HG02938 (cell line): ENCODE data around the gene SLC35A1.

Experiments used
- ATAC-seq: cut with Tn5 transposase; IDR thresholded peaks from one replicate; pipeline ENCODE4 v1.9.1; 2021; ENCODE audit warnings: mild to moderate bottlenecking, moderate library complexity; ENCODE audit not compliant: unreplicated experiment

The SLC35A1 gene

DNA sequence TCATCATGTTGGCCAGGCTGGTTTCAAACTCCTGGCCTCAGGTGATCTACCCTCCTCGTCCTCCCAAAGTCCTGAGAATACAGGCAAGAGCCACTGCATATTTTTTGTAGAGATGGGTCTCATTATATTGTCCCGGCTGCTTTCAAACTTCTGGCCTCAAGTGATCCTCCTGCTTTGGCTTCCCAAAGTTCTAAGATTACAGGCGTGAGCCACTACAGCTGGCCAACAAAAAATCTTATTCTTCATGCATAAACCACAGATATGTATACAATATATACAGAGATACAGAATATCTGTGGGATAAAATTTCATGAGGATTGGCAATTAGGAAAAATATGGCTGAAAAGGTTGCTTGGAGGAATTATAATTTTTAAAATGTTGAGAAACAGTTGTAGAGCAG, 49.9 kb downstream of the SLC35A1 start:
- ATAC-seq = no peak

DNA sequence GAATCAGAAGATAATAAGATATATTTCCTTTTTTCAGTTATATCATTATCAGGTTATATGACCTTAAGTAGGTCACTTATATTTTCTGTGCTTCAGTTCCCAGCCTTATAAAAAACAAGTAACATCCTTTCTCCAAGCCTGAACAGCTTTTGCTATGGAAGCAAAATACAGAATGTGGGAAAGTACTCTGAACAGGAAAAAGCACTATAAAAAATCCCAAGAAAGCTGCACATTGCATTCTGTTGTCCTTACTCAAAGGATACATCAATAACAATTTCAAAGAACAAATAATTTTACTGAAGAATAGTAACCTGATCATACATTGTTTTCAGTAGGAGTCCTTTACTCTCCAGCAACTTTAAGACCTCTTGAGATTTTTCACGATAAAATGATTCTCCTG, 56.4 kb downstream of the SLC35A1 start:
- ATAC-seq = no peak

DNA sequence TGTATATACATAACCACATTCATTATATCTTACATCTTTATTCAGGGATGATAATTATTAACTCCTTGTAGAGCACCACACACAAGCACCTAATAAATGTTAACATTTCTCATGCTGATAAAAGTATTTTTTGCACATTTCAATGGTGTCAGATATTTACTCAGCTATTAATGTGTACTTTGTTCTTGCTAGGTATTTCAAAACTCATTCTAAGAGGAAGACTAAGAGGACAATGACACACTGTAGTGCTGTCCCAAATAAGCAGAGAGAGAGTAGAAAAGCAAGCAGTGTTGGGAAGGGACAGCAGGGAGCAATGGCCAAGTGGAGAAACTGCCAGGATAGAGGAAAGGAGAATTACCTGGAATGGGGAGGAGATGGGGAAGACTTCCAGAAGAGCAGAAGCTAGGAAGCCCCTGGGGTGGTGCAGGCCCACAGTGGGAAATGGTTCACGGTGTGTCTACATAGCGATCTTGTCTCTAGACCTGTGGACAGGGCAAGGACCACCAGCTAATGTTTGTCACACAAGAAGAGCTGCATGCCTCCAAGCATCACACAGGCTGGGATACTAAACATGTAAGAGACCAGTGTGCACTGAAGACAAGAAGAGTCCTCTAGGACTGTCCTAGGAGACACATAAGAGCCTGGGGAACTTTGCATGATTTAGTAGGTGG, 61.7 kb downstream of the SLC35A1 start:
- ATAC-seq = no peak

DNA sequence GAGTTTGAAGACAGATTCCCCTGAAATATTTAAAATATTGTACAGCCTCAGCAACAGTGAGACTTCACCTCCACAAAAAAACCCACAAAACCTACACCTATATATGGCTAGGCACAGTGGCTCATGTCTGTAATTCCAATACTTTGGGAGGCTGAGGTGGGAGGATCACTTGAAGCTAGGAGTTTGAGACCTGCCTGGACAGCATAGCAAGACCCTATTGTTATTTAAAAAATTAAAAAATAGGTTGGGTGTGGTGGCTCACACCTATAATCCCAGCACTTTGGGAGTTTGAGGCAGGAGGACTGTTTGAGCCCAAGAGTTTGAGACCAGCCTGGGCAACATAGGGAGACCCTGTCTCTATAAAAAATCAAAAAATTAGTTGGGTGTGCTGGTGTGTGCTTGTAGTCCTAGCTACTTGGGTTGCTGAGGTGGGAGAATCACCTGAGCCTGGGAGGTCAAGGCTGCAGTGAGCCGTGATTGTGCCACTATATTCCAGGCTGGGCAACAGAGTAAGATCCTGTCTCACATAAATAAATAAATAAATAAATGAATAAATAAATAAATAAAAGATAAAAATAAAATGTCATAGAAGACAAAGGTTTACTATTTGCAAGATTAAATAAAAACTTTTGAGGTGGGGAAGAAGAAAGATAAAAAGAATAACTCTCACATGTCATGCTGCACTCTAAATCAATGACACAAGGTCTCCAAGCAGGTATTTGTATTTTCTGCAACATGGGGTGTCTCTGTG, 65.9 kb downstream of the SLC35A1 start:
- ATAC-seq = no peak

DNA sequence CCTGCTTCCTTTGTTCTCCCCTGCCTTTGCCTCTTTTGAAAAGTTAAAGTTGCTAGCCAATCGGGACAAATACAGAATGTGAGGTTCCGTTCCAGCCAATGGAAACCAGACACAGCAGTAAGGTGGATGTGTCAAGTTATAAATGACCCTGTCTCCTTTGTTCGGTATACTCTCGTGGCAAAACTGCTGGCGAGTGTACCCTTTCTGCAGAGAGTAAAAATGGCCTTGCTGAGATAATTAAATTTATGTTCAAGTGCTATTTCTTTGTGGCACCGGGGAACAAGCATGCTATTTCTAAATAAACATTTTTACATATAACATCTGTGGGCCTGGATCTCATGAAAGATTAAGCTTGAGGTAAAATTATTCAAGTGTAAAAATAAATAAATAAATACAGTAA, 66.8 kb downstream of the SLC35A1 start:
- no peak for ATAC-seq

DNA sequence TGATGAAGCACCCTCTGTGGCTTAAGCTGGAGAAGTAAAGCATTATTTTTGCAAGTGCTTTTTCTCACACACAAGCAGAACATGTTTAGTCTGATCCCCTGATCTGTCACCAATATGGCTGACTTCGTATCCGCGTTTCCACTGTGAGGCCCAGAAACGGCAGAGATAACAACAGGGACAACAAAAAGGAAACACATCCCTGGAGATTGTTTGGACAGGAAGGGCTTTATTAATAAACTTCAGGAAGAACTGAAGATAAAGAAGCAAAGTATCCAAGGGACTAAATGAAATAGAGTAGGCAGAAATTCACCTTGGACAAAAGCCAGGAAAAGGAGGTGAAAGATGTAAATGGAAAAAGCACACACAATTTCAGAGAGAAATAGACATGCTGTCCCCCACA, 67.8 kb downstream of the SLC35A1 start:
- ATAC-seq = no peak

DNA sequence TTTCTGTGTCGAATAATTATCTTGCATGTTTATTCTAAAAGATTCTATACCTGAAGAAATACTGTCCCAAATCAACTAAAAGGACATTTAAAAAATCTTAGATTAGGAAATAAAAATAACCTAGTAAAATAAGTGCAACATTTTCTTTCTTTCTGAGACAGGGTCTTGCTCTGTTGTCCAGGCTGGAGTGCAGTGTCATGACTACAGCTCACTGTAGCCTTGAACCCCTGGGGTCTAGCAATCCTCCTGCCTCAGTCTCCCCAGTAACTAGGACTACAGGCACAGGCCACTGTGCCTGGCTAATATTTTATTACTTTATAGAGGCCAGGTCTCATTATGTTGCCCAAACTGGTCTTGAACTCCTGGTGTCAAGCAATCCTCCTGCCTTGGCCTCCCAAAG, 68.3 kb downstream of the SLC35A1 start:
- ATAC-seq = no peak

DNA sequence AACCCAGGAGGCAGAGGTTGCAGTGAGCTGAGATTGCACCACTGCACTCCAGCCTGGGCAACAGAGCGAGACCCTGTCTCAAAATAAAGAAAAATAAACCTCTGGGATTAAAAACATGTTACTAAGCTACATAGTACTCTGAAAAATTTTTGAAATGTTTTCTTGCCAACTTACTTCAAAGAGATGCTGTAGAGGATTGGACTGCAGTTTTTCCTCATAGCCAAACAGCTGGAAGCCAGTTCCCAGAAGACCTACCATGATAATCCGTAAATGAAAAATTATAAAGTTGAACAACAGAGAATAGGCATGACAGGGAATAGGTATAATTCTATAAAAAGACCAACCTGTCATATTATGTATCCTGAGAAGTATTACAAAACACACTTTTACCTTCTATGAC, 69.0 kb downstream of the SLC35A1 start:
- ATAC-seq = no peak

DNA sequence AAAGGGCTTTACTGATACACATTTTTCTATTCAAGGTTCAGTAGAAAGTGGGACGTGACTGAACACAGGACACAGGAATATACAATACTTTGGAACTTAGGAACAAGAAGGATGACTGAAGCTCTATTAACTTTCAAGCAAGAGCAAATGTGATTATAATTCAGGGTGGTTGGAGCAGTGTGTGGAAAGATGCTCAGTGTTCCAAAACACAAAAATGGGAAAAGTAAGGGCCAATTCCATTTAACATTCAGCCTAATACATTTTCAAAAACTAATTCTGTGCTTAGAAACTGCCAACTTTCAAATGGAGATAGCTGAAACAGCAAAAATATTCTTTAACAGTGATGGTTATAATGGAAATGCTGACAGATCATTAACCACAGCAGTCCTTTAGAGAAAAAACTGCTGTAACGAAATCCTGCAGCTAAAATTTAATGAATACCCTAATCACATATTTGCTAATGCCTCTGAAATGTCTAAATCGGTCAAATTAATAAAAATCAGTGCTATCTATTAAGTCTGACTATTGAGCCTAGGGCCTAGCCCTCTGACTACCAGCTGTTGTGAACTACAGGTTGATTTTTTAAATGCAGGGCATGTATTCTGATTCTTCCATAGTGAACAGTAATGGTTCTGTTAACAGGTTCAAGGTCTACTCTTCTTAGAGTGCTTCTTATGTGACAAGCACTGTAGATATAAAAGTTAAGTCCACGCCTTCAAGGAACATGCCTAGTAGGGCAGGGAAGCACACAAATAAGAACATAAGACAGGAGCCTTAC, 71.1 kb downstream of the SLC35A1 start:
- no peak for ATAC-seq

DNA sequence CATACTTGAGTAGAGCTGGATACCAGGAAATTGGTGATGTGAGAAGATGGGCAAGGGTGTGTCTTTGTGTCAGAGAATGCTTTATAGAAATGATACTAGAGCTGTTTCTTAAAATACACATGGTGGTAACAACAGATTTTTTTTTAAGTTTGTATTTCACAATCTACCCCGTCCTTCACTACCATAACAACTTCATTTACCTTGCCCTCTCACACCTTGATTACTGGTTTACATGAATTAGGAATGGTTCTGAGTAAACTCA, 71.6 kb downstream of the SLC35A1 start:
- ATAC-seq = no peak

DNA sequence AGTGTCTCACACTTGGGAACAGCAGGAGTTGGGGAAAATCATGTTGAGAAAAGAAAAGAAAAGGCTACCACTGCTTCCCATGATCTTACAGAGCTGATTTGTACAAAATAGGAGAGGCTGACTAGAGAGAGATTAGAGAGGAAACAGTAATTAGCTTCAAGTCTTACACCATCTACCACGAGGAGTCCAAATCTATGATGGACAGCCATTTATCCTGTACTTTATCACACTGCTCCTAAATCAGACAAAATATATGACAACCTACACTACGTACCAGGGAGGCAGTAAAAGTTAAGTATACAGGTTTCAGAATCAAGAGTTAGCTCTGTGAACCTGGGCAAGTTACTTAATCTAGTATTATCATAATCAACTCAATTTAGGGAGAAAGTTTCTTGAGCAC, 79.0 kb downstream of the SLC35A1 start:
- ATAC-seq = no peak

DNA sequence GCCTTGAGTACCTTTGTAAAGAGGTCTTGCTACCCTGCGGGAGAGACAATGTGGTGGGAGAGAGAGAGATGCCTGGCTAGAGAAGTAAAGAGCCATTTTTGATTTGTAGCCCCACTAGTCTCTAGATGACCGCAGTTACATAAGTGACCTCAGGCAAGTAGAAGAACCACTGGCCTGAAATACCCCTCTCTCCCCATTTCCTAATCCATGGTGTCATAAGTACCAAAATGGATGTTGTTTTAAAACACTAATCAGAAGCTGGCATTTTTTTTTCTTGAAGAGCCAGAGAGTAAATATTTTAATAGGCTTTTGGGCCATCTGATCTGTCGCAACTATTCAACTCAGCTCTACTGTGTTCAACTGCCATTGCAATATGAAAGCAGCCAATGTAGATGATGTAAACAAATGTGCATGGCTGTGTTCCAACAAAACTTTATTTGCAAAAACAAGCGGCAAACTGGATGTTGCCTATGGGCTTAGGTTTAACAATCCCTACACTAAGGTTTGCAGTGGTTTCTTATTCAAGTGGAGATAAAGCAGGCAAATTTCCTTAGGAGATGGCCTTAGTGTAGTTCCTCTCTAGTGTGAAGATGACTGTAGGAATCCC, 80.5 kb downstream of the SLC35A1 start:
- ATAC-seq = no peak

DNA sequence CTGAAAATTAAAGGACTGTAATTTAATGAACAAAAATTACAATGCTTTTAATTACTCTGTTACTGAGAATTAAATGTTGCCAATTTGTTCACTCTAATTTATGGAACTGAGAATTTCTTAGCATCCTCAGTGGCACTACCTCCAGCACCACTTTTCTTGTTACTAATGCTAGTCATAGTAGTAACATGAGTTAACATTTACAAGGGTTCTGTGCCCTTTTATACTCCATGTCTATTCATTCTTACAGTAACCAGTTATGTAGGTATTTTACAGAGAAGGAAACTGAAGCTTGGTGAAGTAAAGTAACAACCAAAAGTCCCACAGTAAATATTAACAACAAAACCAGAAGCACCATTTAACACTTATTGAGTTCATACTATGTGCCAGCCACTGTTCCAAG, 82.7 kb downstream of the SLC35A1 start:
- ATAC-seq = no peak

DNA sequence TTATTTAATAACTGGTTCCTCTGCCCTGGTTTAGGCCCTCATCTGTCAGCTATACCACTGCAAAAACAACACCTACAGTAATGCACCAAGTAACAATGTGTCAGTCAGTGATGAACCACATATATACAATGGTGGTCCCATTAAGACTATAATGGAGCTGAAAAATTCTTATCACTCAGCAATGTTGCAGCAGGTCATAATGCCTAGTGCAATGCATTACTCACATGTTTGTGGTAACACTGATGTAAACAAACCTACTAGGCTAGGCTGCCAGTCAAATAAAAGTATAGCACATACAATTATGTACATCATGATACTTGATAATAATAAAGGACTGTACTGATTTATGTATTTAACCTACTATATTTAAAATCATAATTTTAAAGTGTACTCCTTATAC, 85.7 kb downstream of the SLC35A1 start:
- no peak for ATAC-seq

DNA sequence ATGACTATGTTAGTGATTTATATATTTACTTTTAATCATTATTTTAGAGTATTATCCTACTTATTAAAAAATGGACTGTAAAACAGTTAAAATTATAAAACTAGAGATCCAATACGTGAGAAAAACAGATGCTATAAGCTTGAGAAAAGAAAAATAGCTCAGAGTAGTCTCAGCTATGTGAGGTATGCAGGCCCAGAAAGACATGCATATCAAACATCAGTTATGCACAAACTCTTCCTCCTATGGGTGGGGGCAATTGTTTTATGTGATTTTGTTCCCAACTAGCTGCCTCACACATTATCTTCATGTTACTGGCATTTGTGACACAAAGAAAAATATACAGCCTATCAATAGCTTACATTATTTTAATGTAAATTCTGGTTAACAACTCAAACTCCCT, 88.2 kb downstream of the SLC35A1 start:
- no peak for ATAC-seq
